HepG2 (cell line): ENCODE measurements around the gene MCAM. TPM values are rescaled to one million over a fixed set of nuclear protein-coding genes. Genes with fewer than 3 reads are reported as not detected.

Source experiments
- ATAC-seq: fragments of 200-7000 bp; cut with Tn5 transposase; 3 replicates; pipeline ENCODE4 v1.9.1; 2020; ENCODE audit warnings: mild to moderate bottlenecking, moderate library complexity
- BruUV-seq: library from RNA; stranded (reverse); fragments of 400-500 nt; replicated peaks from 2 replicates; lab custom pipeline; 2021; lab: Mats Ljungman, UMichigan
- CTCF ChIA-PET: fragments of 300-600 bp; formaldehyde crosslinking; extraction: SDS; loops from one replicate; lab custom pipeline; 2021; ENCODE audit warnings: low total read pairs, inconsistent platforms, low intra/inter-chr PET ratio; lab: Yijun Ruan, JAX
- POLR2A ChIA-PET: fragments of 350-600 bp; sonication (Branson Sonifier 250); formaldehyde crosslinking; loops from one replicate; lab custom pipeline; 2020; ENCODE audit warnings: antibody characterized with exemption, inconsistent platforms; lab: Yijun Ruan, JAX
- DNase-seq: peaks from one replicate; pipeline ENCODE4 v3.0.0-alpha.2; 2015; ENCODE audit warnings: low spot score
- FAIRE-seq: peaks from 3 replicates; lab custom pipeline; 2011; peaks lifted over from hg19 to GRCh38; lab: Jason Lieb, UNC
- H2AFZ ChIP-seq: one replicate; pipeline ENCODE4 v1.6.1; 2011; ENCODE audit warnings: low read length, inconsistent platforms
- H3K27ac ChIP-seq: fragments of 300-600 bp; 3 replicates; pipeline ENCODE4 v1.8.0; 2011; ENCODE audit warnings: mixed run types, mild to moderate bottlenecking, mixed read lengths, low read length, inconsistent platforms; ENCODE audit not compliant: insufficient read depth; ENCODE audit errors: extremely low read length
- H3K27me3 ChIP-seq, 2 experiments: fragments of 200-600 bp in 1 of 2; 2 replicates in 1 of 2; 3 replicates in 1 of 2; pipeline versions ENCODE4 v1.6.0 to v1.8.0; 2011; ENCODE audit warnings: low read length in 2 of 2, mild to moderate bottlenecking in 2 of 2, moderate library complexity in 2 of 2, inconsistent platforms in 1 of 2; ENCODE audit not compliant: insufficient read depth in 2 of 2, control insufficient read depth in 1 of 2
- H3K36me3 ChIP-seq, 2 experiments: fragments of 200-600 bp in 1 of 2; replicated peaks in 1 of 2; 2 replicates in 1 of 2; 3 replicates in 1 of 2; pipeline versions ENCODE4 v1.5.1 to v1.8.0; 2011; ENCODE audit warnings: low read length in 2 of 2, inconsistent platforms in 1 of 2; ENCODE audit not compliant: insufficient read depth in 2 of 2, control insufficient read depth in 1 of 2
- H3K4me1 ChIP-seq: 2 replicates; pipeline ENCODE4 v1.5.1; 2012; ENCODE audit warnings: low read length, inconsistent platforms; ENCODE audit not compliant: insufficient read depth
- H3K4me2 ChIP-seq: 2 replicates; pipeline ENCODE4 v1.6.0; 2011; ENCODE audit warnings: low read depth, low read length, inconsistent platforms
- H3K4me3 ChIP-seq, 3 experiments: fragments of 200-600 bp in 1 of 3; sonication (generic), shearing (Covaris generic) in 1 of 3; replicated peaks in 1 of 3; 2 replicates each; pipeline ENCODE4 v1.5.1; 2011 to 2016; ENCODE audit warnings: low read length in 3 of 3, inconsistent platforms in 2 of 3, low read depth in 2 of 3, mild to moderate bottlenecking in 2 of 3, control low read depth in 1 of 3, mixed read lengths in 1 of 3; ENCODE audit not compliant: insufficient read depth in 1 of 3
- H3K79me2 ChIP-seq: one replicate; pipeline ENCODE4 v1.6.1; 2011; ENCODE audit warnings: low read length, inconsistent platforms; ENCODE audit not compliant: insufficient read depth
- H3K9ac ChIP-seq: 2 replicates; pipeline ENCODE4 v1.6.0; 2011; ENCODE audit warnings: mild to moderate bottlenecking, low read depth, low read length, inconsistent platforms; ENCODE audit not compliant: insufficient read depth
- H3K9me3 ChIP-seq: 2 replicates; pipeline ENCODE4 v1.5.1; 2012; ENCODE audit warnings: mild to moderate bottlenecking, low read length
- H4K20me1 ChIP-seq: 2 replicates; pipeline ENCODE4 v1.6.0; 2011; ENCODE audit warnings: inconsistent platforms, mild to moderate bottlenecking, low read length, moderate library complexity; ENCODE audit not compliant: insufficient read depth
- CEBPB ChIP-seq: IDR thresholded peaks from 2 replicates; pipeline ENCODE4 v1.6.1; 2011; ENCODE audit warnings: low read depth, low read length, improper control_type of control experiment, borderline replicate concordance
- CEBPG ChIP-seq: IDR thresholded peaks from 2 replicates; pipeline ENCODE4 v1.6.1; 2016
- EZH2 ChIP-seq: conservative IDR thresholded peaks from 2 replicates; pipeline ENCODE4 v1.6.1; 2012; ENCODE audit warnings: mild to moderate bottlenecking, low read depth, low read length, moderate library complexity
- SCMH1 ChIP-seq: sonication (generic); formaldehyde crosslinking; IDR thresholded peaks from 2 replicates; pipeline ENCODE4 v1.9.0; 2021; ENCODE audit warnings: missing genetic modification reagents, mild to moderate bottlenecking, borderline replicate concordance
- ZNF280B ChIP-seq: sonication (generic); formaldehyde crosslinking; IDR thresholded peaks from 2 replicates; pipeline ENCODE4 v1.5.0; 2020; ENCODE audit warnings: missing genetic modification reagents, mild to moderate bottlenecking, borderline replicate concordance
- ZNF33B ChIP-seq: sonication (generic); formaldehyde crosslinking; IDR thresholded peaks from 2 replicates; pipeline ENCODE4 v1.5.1; 2020; ENCODE audit warnings: mild to moderate bottlenecking, missing genetic modification reagents
- WGBS: methylation state at CpG from one replicate; pipeline ENCODE4 v1.1.6; 2017; ENCODE audit warnings: low lambda C conversion rate; 5-methylcytosine and 5-hydroxymethylcytosine counted together
- in situ Hi-C: cut with HindIII; loops from 2 replicates; pipeline ENCODE4 v1.10.0; 2017; ENCODE audit warnings: low pct_unique_long_range_greater_than_20kb; ENCODE audit not compliant: extremely low pct_ligation_motif_present
- intact Hi-C: fragments of 100-400 bp; cut with micrococcal nuclease; formaldehyde crosslinking; loops from one replicate; pipeline ENCODE4 v1.10.0; 2022; ENCODE audit not compliant: unreplicated experiment
- polyA plus RNA-seq, 8 experiments: library from polyadenylated mRNA; depleted of rRNA in 3 of 8; stranded (reverse) in 7 of 8; unstranded in 1 of 8; fragments of >200 nt; fragmentation: Illumina TruSeq in 4 of 8; extraction: Trizol in 4 of 8; gene quantifications; 2 replicates each; pipeline versions ENCODE4 v1.2.1 to v1.2.3, GENCODE V29; 2011 to 2016; ENCODE audit warnings: low read depth in 4 of 8, missing spikeins in 1 of 8, mixed read lengths in 1 of 8; ENCODE audit not compliant: insufficient read depth in 1 of 8
- total RNA-seq, 5 experiments: library from RNA; depleted of rRNA; stranded (reverse); fragments of >200 nt; fragmentation: Illumina TruSeq; extraction: Trizol; gene quantifications; 2 replicates each; pipeline ENCODE4 v1.2.3, GENCODE V29; 2016; ENCODE audit warnings: low read depth in 1 of 5

Gene MCAM
- total and polyA plus RNA-seq, 2 of the 13 experiments (the other 11 are each of a cell fraction or from before 2014, with no cell fraction given): 12.1 to 15.2 TPM

GRCh38 chr11:119306373-119306890 is 10.5 kb downstream of the MCAM start:
- peaks cover 3 to 5% of the 10 kb centered on the region in 2 experiments; a peak in 3 of 5 replicates for H3K36me3 ChIP-seq
- H3K4me1 ChIP-seq: peaks cover 22% of the 10 kb centered on the region
- intact Hi-C loops: no loop called here
- TF ChIP-seq ZNF280B (CRISPR knock-in tag) (0 out of 2 replicates have a peak, but pooled peaks have one; percentile 29), CEBPG (CRISPR knock-in tag) (peak; percentile 56), SCMH1 (CRISPR knock-in tag) (no peak), EZH2 (no peak), CEBPB (peak; percentile 77), ZNF33B (CRISPR knock-in tag) (no peak)
- H3K9me3 ChIP-seq: no peaks in the 10 kb centered on the region
- H2AFZ ChIP-seq: no peak overlapping the region
- DNase-seq (no peak), ATAC-seq (peak; percentile 46), FAIRE-seq (no peak)
- no peak overlapping the region for H3K27ac ChIP-seq
- no peaks in the 10 kb centered on the region for H4K20me1 ChIP-seq
- ChIA-PET POLR2A (interaction anchor here (1.0 to 2.8 kb wide), 3 partner anchors 10 to 69 kb away, joined by 3 to 9 read pairs (median 6); partner anchors contain the start of gene MCAM), CTCF (no interaction called here)
- H3K4me2 ChIP-seq: no peak overlapping the region
- in situ Hi-C loops: no loop called here
- 76% methylated on average over 3 of the region's 5 CpGs for WGBS
- no peaks in the 10 kb centered on the region for H3K79me2 ChIP-seq
- no peak overlapping the region for H3K9ac ChIP-seq
- no TSS peak for BruUV-seq
- H3K4me3 ChIP-seq: no peak overlapping the region
- H3K27me3 ChIP-seq: no peaks in the 10 kb centered on the region
